ENCODE results near the gene GPRC5C.

GPRC5C gene

GRCh38 chr17:74415608-74416396 is 16.1 kb upstream of the GPRC5C start:
- no peak overlapping the region for H3K4me3 ChIP-seq (ENCODE audit: low read length)
- DNase-seq (ENCODE audit: low read depth), result no peak
- TF ChIP-seq CTCF (conservative IDR thresholded peaks at IDR 0.05; ENCODE audit: low read depth, low read length), result no peak

- no peak for DNase-seq (ENCODE audit: low read depth)
These were observed 14.5 kb upstream of the GPRC5C start for GRCh38 chr17:74417178-74418045.

DNA sequence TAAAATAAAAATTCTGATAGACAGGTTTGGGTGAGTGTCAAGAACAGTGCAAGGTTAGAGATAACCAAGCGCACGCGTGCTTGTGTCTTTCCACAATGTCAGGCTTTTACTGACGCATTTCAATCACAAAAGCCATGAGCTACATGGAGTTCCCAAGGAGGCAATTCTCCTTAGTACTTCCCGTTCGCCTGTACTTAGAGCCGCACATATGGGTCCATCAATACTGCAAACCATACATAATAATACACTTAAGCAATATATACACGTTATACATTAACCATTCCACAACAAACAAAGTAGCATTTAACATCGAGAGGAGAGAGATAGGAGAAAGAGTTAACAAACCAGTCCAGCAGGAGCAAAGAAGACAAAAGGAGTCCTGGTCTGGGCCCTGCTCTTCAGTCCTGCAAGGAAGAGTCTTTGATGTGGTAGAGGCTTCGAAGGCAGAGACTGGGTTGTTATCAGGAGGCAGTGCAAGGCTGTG is 11.9 kb upstream of the GPRC5C start:
- DNase-seq (ENCODE audit: low read depth), result no peak
- H3K4me3 ChIP-seq (ENCODE audit: low read length), result no peak overlapping the region
- no peak for TF ChIP-seq CTCF (conservative IDR thresholded peaks at IDR 0.05; ENCODE audit: low read depth, low read length)

More at GRCh38 chr17:74417178-74418045, 14.5 kb upstream of the GPRC5C start:
- no peak overlapping the region for H3K4me3 ChIP-seq (ENCODE audit: low read length)
- no peak for TF ChIP-seq CTCF (conservative IDR thresholded peaks at IDR 0.05; ENCODE audit: low read depth, low read length)

DNA sequence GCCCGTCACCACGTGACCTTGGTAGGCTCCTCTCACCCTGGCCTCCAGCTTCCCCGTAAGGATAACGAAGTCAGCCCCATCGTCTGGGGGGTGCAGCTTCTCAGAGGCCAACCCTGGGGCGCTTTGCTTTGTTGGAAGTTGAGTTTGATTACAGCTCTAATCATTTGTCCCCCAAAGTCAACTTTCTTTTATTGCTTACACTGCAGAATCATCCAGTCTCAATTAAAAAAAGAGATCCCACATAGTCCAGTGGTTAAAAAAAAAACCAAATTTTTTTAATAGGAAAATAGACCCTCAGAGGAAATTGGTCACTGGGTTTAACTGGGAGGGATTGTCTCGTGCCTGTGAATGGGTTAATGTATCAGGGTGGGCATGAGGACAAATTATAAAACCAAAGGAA is 7.8 kb upstream of the GPRC5C start:
- no peak overlapping the region for H3K4me3 ChIP-seq (ENCODE audit: low read length)
- no peak for DNase-seq (ENCODE audit: low read depth)
- no peak for TF ChIP-seq CTCF (conservative IDR thresholded peaks at IDR 0.05; ENCODE audit: low read depth, low read length)

GRCh38 chr17:74424657-74425056 is 7.2 kb upstream of the GPRC5C start:
- no peak for TF ChIP-seq CTCF (conservative IDR thresholded peaks at IDR 0.05; ENCODE audit: low read depth, low read length)
- no peak overlapping the region for H3K4me3 ChIP-seq (ENCODE audit: low read length)
- DNase-seq (ENCODE audit: low read depth), result no peak

GRCh38 chr17:74426551-74427047 is 5.3 kb upstream of the GPRC5C start:
- H3K4me3 ChIP-seq (ENCODE audit: low read length), result no peak overlapping the region
- no peak for TF ChIP-seq CTCF (conservative IDR thresholded peaks at IDR 0.05; ENCODE audit: low read depth, low read length)
- no peak for DNase-seq (ENCODE audit: low read depth)
